Mesenchymal stem cell (in vitro differentiated cells and primary cell): ENCODE results near the gene RIPPLY3.

ENCODE experiments used
- DNase-seq: peaks from one replicate; pipeline ENCODE4 v3.0.0-alpha.2; 2013
- H2AFZ ChIP-seq: one replicate; pipeline ENCODE4 v1.6.1; 2013; ENCODE audit warnings: low read depth, mild to moderate bottlenecking, control low read depth, inconsistent platforms, low read length, moderate library complexity
- H2AK5ac ChIP-seq: 2 replicates; pipeline ENCODE4 v1.6.1; 2013; ENCODE audit warnings: low read length, moderate library complexity, mild to moderate bottlenecking, inconsistent platforms; ENCODE audit not compliant: severe bottlenecking
- H2BK120ac ChIP-seq: one replicate; pipeline ENCODE4 v1.6.1; 2013; ENCODE audit warnings: low read depth, mild to moderate bottlenecking, inconsistent platforms, low read length, moderate library complexity
- H2BK12ac ChIP-seq, 2 experiments: one replicate each; pipeline ENCODE4 v1.6.1; 2013; ENCODE audit warnings: inconsistent platforms in 2 of 2, low read length in 2 of 2, mild to moderate bottlenecking in 2 of 2, moderate library complexity in 2 of 2, control low read depth in 1 of 2
- H2BK15ac ChIP-seq: one replicate; pipeline ENCODE4 v1.6.1; 2013; ENCODE audit warnings: mild to moderate bottlenecking, low read depth, inconsistent platforms; ENCODE audit not compliant: poor library complexity, severe bottlenecking
- H2BK5ac ChIP-seq: 2 replicates; pipeline ENCODE4 v1.6.1; 2013; ENCODE audit warnings: low read depth, mild to moderate bottlenecking, low read length, control low read depth, inconsistent platforms; ENCODE audit not compliant: poor library complexity, severe bottlenecking
- H3K14ac ChIP-seq, 2 experiments: one replicate each; pipeline ENCODE4 v1.6.1; 2013; ENCODE audit warnings: inconsistent platforms in 2 of 2, low read length in 2 of 2, control low read depth in 1 of 2, mild to moderate bottlenecking in 1 of 2, moderate library complexity in 1 of 2
- H3K18ac ChIP-seq, 2 experiments: one replicate each; pipeline ENCODE4 v1.6.1; 2013; ENCODE audit warnings: inconsistent platforms in 2 of 2, low read length in 2 of 2, control low read depth in 1 of 2, low read depth in 1 of 2, mild to moderate bottlenecking in 1 of 2
- H3K23ac ChIP-seq, 2 experiments: one replicate each; pipeline ENCODE4 v1.6.1; 2013; ENCODE audit warnings: inconsistent platforms in 2 of 2, low read length in 2 of 2, mild to moderate bottlenecking in 2 of 2, moderate library complexity in 2 of 2, control low read depth in 1 of 2
- H3K27ac ChIP-seq: 2 replicates; pipeline ENCODE4 v1.5.1; 2013; ENCODE audit warnings: mild to moderate bottlenecking, moderate library complexity, low read length, control low read depth, inconsistent platforms; ENCODE audit not compliant: poor library complexity, severe bottlenecking
- H3K27me3 ChIP-seq, 2 experiments: 2 replicates each; pipeline versions ENCODE4 v1.6.1 to v1.7.0; 2013; ENCODE audit warnings: low read length in 2 of 2, mild to moderate bottlenecking in 2 of 2, moderate library complexity in 2 of 2, control low read depth in 1 of 2, inconsistent platforms in 1 of 2; ENCODE audit not compliant: control insufficient read depth in 1 of 2, insufficient read depth in 1 of 2
- H3K36me3 ChIP-seq, 2 experiments: 2 replicates each; pipeline versions ENCODE4 v1.6.1 to v1.7.0; 2013; ENCODE audit warnings: low read length in 2 of 2, control low read depth in 1 of 2, inconsistent platforms in 1 of 2, low read depth in 1 of 2, mild to moderate bottlenecking in 1 of 2; ENCODE audit not compliant: insufficient read depth in 2 of 2, control insufficient read depth in 1 of 2
- H3K4ac ChIP-seq, 2 experiments: one replicate each; pipeline ENCODE4 v1.6.1; 2013; ENCODE audit warnings: inconsistent platforms in 2 of 2, low read length in 2 of 2, mild to moderate bottlenecking in 2 of 2, moderate library complexity in 2 of 2, control low read depth in 1 of 2, low read depth in 1 of 2
- H3K4me1 ChIP-seq: 2 replicates; pipeline ENCODE4 v1.6.1; 2013; ENCODE audit warnings: low read depth, low read length, control low read depth; ENCODE audit not compliant: control insufficient read depth, insufficient read depth
- H3K4me2 ChIP-seq: 2 replicates; pipeline ENCODE4 v1.6.1; 2013; ENCODE audit warnings: low read length, mild to moderate bottlenecking, inconsistent platforms; ENCODE audit not compliant: poor library complexity, severe bottlenecking
- H3K4me3 ChIP-seq, 2 experiments: 2 replicates each; pipeline versions ENCODE4 v1.5.1 to v1.7.0; 2013; ENCODE audit warnings: low read length in 2 of 2, mild to moderate bottlenecking in 2 of 2, control low read depth in 1 of 2, low read depth in 1 of 2; ENCODE audit not compliant: insufficient read depth in 1 of 2
- H3K79me1 ChIP-seq: replicated peaks from 2 replicates; pipeline ENCODE4 v1.6.1; 2013; ENCODE audit warnings: mild to moderate bottlenecking, control low read depth, low read length, inconsistent platforms; ENCODE audit not compliant: poor library complexity, severe bottlenecking
- H3K9ac ChIP-seq: 2 replicates; pipeline ENCODE4 v1.7.0; 2013; ENCODE audit warnings: mild to moderate bottlenecking, low read length, moderate library complexity
- H3K9me3 ChIP-seq: 2 replicates; pipeline ENCODE4 v1.7.0; 2013; ENCODE audit warnings: mild to moderate bottlenecking, low read length; ENCODE audit not compliant: control insufficient read depth
- H4K8ac ChIP-seq: one replicate; pipeline ENCODE4 v1.6.1; 2013; ENCODE audit warnings: inconsistent platforms, mild to moderate bottlenecking, low read length, moderate library complexity
- H4K91ac ChIP-seq: one replicate; pipeline ENCODE4 v1.6.1; 2013; ENCODE audit warnings: mild to moderate bottlenecking, low read length, inconsistent platforms
- WGBS: methylation state at CpG from one replicate; pipeline ENCODE4 v1.1.7; 2013; ENCODE audit warnings: mixed read lengths; 5-methylcytosine and 5-hydroxymethylcytosine counted together

RIPPLY3 gene

DNA sequence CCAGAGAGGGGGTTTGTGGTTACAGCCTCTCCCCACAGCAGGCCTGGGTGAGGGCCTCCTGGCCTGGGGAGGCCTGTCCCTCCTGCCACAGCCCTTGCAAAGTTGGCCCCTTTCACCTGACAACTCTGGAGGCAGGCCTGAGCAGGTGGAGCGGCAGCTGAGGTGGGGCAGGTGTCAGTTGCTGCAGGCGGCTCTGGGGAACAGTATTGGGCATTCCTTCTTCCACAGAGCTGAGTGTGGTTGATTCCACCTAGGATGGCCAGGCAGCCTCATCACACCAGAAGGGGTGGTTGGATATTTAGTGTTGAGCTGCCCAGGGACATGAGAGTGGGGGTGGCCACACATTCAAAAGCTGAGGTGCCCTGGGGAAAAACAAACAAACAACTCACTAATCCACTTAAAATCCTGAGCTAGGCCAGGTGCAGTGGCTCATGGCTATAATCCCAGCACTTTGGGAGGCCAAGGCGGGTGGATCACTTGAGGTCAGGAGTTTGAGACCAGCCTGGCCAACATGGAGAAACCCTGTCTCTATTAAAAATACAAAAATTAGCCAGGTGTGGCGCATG is 35.3 kb downstream of the RIPPLY3 start:
- Histone ChIP-seq H3K4me2 (no peak overlapping the region), H3K4me1 (peaks cover under 1% of the 10 kb centered on the region), H2BK15ac (peak overlapping the region; percentile 57), H3K18ac (no peak overlapping the region), H2AK5ac (no peak overlapping the region), H3K27ac (no peak overlapping the region), H3K36me3 (no peaks in the 10 kb centered on the region), H2BK12ac (no peak overlapping the region), H2BK5ac (no peak overlapping the region), H4K8ac (no peak overlapping the region), H3K23ac (no peak overlapping the region), H2BK120ac (no peak overlapping the region), H3K79me1 (no peaks in the 10 kb centered on the region), H3K9ac (no peak overlapping the region), H3K27me3 (peaks cover 0 to 14% of the 10 kb centered on the region in 2 experiments), H3K4ac (peak overlapping the region in 1 of 2 experiments; percentile 88), H4K91ac (peak overlapping the region; percentile 67), H2AFZ (no peak overlapping the region), H3K14ac (no peak overlapping the region), H3K9me3 (no peaks in the 10 kb centered on the region), H3K4me3 (no peak overlapping the region)
- 86% methylated on average over 4 of the region's 4 CpGs for WGBS
- no peak for DNase-seq

DNA sequence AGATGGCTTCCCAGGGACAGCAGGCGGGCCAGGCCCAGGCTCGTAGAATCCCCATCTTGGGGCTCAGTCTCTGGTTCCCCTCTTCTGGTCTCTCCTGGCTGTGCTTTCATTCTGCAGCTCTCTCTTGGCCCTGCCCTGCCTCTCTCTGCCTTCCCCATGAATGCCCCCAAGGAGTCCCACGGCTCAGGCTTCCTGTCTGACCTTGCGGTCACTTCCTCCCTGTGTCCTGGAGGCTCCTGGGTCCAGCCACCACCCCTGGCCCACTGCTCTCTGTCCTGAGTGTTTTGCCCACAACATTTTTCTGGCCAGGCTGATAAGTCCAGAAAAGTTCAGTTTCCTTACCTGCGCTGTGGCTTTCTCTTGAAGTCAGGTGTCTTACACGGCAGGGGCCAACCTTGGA is 37.3 kb downstream of the RIPPLY3 start:
- WGBS, result 90% methylated on average over 6 of the region's 6 CpGs
- Histone ChIP-seq H3K14ac (no peak overlapping the region), H3K4me2 (no peak overlapping the region)

DNA sequence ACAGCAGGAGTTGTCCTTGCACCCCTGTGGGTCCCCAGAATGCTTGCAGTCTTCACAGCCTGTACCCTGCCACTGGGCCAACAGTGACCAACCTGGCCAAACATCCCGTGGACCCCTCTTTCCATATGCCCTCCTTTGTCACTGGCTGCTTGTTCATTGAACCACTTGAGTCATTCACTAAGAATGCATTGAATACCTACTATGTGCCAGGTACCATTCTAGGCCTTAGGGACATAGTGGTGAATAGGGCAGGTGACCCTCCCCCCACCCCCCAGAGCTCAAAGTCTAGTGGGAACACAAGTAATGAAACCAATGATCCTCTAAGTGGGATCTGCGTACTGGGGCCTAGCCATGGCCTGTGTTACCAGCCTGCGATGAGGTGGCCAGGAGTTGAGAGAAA is 38.1 kb downstream of the RIPPLY3 start:
- no peak overlapping the region for H3K4me3 ChIP-seq
- H2BK12ac ChIP-seq, result no peak overlapping the region
- H3K9ac ChIP-seq, result no peak overlapping the region
- peaks cover 0 to 17% of the 10 kb centered on the region in 2 experiments for H3K27me3 ChIP-seq
- no peak overlapping the region for H2AFZ ChIP-seq
- peaks cover 6% of the 10 kb centered on the region for H3K4me1 ChIP-seq
- no peak overlapping the region for H3K14ac ChIP-seq
- H3K4me2 ChIP-seq, result no peak overlapping the region
- H2BK15ac ChIP-seq, result no peak overlapping the region
- H3K79me1 ChIP-seq, result no peaks in the 10 kb centered on the region
- no peak overlapping the region for H2AK5ac ChIP-seq
- H3K36me3 ChIP-seq, result no peaks in the 10 kb centered on the region
- DNase-seq, result no peak
- no peak overlapping the region for H4K8ac ChIP-seq
- no peak overlapping the region for H4K91ac ChIP-seq
- 100% methylated on average over 3 of the region's 3 CpGs for WGBS
- H3K9me3 ChIP-seq, result no peaks in the 10 kb centered on the region
- no peak overlapping the region for H3K4ac ChIP-seq
- no peak overlapping the region for H3K27ac ChIP-seq
- H2BK5ac ChIP-seq, result no peak overlapping the region
- H3K18ac ChIP-seq, result no peak overlapping the region
- H3K23ac ChIP-seq, result no peak overlapping the region
- no peak overlapping the region for H2BK120ac ChIP-seq

More for the DNA sequence above, 37.3 kb downstream of the RIPPLY3 start:
- H4K8ac ChIP-seq, result no peak overlapping the region
- H2AK5ac ChIP-seq, result no peak overlapping the region
- no peak overlapping the region for H2BK5ac ChIP-seq
- no peak overlapping the region for H3K27ac ChIP-seq
- no peaks in the 10 kb centered on the region for H3K9me3 ChIP-seq
- H3K79me1 ChIP-seq, result no peaks in the 10 kb centered on the region
- no peaks in the 10 kb centered on the region for H3K36me3 ChIP-seq
- no peak overlapping the region for H3K9ac ChIP-seq
- H4K91ac ChIP-seq, result no peak overlapping the region
- peaks cover 0 to 17% of the 10 kb centered on the region in 2 experiments for H3K27me3 ChIP-seq
- H2AFZ ChIP-seq, result no peak overlapping the region
- H2BK15ac ChIP-seq, result no peak overlapping the region
- H3K4ac ChIP-seq, result no peak overlapping the region
- H3K18ac ChIP-seq, result no peak overlapping the region
- H2BK12ac ChIP-seq, result no peak overlapping the region
- no peak for DNase-seq
- no peak overlapping the region for H3K4me3 ChIP-seq
- peaks cover 6% of the 10 kb centered on the region for H3K4me1 ChIP-seq
- H3K23ac ChIP-seq, result no peak overlapping the region
- no peak overlapping the region for H2BK120ac ChIP-seq

DNA sequence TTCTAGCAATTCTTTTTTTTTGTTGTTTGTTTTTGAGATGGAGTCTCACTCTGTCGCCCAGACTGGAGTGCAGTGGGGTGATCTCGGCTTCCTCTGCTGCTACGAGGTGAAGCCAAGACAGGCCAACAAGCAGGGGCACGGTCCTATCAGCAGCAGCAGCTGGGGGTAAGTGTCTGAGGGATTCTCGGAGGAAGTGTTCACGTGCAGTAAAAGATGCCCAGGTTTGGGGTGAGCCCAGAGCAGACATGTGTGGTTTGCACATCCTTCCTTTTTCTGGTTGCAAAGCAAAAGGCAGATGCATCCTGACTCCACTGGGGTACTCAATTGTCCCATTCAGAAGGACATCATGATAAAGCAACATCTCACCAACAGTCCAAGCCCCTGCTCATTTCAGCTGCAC is 38.6 kb downstream of the RIPPLY3 start:
- Histone ChIP-seq H3K4ac (no peak overlapping the region), H3K14ac (no peak overlapping the region), H2BK15ac (no peak overlapping the region), H3K18ac (no peak overlapping the region), H2AFZ (no peak overlapping the region), H3K27me3 (peaks cover 0 to 17% of the 10 kb centered on the region in 2 experiments), H3K27ac (no peak overlapping the region), H4K8ac (no peak overlapping the region), H3K9ac (no peak overlapping the region), H2BK5ac (no peak overlapping the region), H3K9me3 (no peaks in the 10 kb centered on the region), H2AK5ac (no peak overlapping the region), H3K36me3 (no peaks in the 10 kb centered on the region), H3K4me2 (no peak overlapping the region), H2BK120ac (no peak overlapping the region), H2BK12ac (no peak overlapping the region), H3K4me3 (no peak overlapping the region), H3K79me1 (no peaks in the 10 kb centered on the region), H3K23ac (no peak overlapping the region), H3K4me1 (peaks cover 6% of the 10 kb centered on the region), H4K91ac (no peak overlapping the region)
- 96% methylated on average over 6 of the region's 6 CpGs for WGBS
- no peak for DNase-seq
